BLaER1 (cell line): ENCODE data around the gene FBXW11.
"Not testable (repeated sequence)": the region's sequence is repeated elsewhere in the genome, so short reads cannot be mapped to it uniquely, and the experiment has no call there.

Experiments
- H3K27ac ChIP-seq: shearing (Covaris generic); formaldehyde crosslinking; 2 replicates; pipeline ENCODE4 v1.8.1; 2022
- H3K27me3 ChIP-seq: shearing (Covaris generic); formaldehyde crosslinking; 2 replicates; pipeline ENCODE4 v1.8.1; 2022
- H3K36me3 ChIP-seq: shearing (Covaris generic); formaldehyde crosslinking; 2 replicates; pipeline ENCODE4 v1.8.1; 2022
- H3K4me1 ChIP-seq: shearing (Covaris generic); formaldehyde crosslinking; 2 replicates; pipeline ENCODE4 v1.8.1; 2022
- H3K4me2 ChIP-seq: shearing (Covaris generic); formaldehyde crosslinking; 2 replicates; pipeline ENCODE4 v1.8.1; 2022
- H3K4me3 ChIP-seq: shearing (Covaris generic); formaldehyde crosslinking; 2 replicates; pipeline ENCODE4 v1.8.1; 2022
- H3K9ac ChIP-seq: shearing (Covaris generic); formaldehyde crosslinking; 2 replicates; pipeline ENCODE4 v1.8.1; 2022
- H3K9me3 ChIP-seq: shearing (Covaris generic); formaldehyde crosslinking; 2 replicates; pipeline ENCODE4 v1.8.1; 2022
- H4K20me1 ChIP-seq: shearing (Covaris generic); formaldehyde crosslinking; 2 replicates; pipeline ENCODE4 v1.8.1; 2022
- Cebpa-rat ChIP-seq: shearing (Covaris generic); IDR thresholded peaks from 2 replicates; pipeline ENCODE4 v1.8.1; 2022

FBXW11 gene

DNA sequence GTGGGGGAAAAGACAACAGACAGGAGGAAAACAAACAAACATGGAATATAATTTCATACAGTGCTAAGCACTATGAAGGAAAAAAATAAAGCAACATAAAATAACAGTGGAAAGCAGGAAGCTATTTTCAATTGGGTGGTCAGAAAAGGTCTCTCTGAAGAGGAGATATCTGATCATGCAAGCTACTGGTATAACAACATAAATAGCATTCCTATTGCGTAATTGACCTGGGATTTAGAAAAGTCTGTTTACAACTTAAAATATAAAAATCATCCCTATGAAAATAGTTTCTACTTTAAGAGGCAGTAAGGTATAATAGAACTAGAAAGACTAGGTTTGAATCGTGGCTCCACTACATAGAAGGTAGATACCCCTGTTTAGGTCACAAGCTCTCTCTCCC is 61.4 kb downstream of the FBXW11 start:
- Histone ChIP-seq H3K9me3 (no peaks in the 10 kb centered on the region), H4K20me1 (peaks cover 91% of the 10 kb centered on the region), H3K27me3 (no peaks in the 10 kb centered on the region), H3K9ac (no peak overlapping the region), H3K4me3 (no peak overlapping the region), H3K4me2 (no peak overlapping the region), H3K36me3 (0 out of 2 replicates have a peak, but pooled peaks cover 2% of the 10 kb centered on the region), H3K4me1 (peaks cover 9% of the 10 kb centered on the region; the same call in 1 of the 2 replicates), H3K27ac (no peak overlapping the region)
- peak; percentile 51; the same call in 1 of the 2 replicates for TF ChIP-seq Cebpa-rat

DNA sequence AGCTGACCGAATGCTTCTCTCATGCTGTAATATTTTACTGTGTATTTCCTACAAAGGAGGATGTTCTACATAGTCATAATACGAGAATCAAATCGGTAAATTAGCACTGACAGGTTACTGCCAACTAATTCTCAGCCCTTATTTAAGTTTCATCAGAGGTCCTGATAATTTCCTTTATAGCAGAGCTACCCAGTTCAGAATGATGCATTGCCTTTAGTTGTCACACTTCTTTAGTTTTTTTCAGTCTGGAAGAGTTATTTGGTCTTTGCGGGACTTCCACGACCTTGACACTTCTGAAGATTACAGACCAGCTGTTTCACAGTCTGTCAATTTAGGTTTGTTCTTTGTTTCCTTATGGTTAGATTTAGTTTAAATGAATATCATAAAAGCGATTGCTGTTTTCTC is 64.3 kb downstream of the FBXW11 start:
- H3K9ac ChIP-seq, H3K4me1 ChIP-seq, H3K4me2 ChIP-seq, H3K27ac ChIP-seq, H3K9me3 ChIP-seq, H3K4me3 ChIP-seq, H3K36me3 ChIP-seq, H3K27me3 ChIP-seq: not testable (repeated sequence)
- H4K20me1 ChIP-seq: peaks cover 91% of the 10 kb centered on the region

DNA sequence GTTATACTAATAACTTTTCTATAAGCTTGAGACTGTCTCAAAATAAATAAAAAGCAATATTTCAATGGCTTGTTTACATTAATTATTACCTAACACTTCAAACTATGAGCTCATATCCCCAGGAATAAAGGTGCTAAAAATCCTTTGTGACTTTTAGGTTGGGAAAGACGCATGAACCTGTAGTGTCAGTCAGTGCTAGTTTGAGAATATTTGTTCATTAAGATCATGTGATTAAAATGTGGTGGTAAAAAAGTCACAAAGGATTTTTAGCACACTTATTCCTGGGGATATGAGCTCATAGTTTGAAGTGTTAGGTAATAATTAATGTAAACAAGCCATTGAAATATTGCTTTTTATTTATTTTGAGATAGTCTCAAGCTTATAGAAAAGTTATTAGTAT is 64.8 kb downstream of the FBXW11 start:
- H3K4me3 ChIP-seq, H3K9ac ChIP-seq, H3K9me3 ChIP-seq, H3K36me3 ChIP-seq, H3K27me3 ChIP-seq, H3K27ac ChIP-seq, H3K4me2 ChIP-seq, H3K4me1 ChIP-seq: not testable (repeated sequence)
- H4K20me1 ChIP-seq: peaks cover 91% of the 10 kb centered on the region

DNA sequence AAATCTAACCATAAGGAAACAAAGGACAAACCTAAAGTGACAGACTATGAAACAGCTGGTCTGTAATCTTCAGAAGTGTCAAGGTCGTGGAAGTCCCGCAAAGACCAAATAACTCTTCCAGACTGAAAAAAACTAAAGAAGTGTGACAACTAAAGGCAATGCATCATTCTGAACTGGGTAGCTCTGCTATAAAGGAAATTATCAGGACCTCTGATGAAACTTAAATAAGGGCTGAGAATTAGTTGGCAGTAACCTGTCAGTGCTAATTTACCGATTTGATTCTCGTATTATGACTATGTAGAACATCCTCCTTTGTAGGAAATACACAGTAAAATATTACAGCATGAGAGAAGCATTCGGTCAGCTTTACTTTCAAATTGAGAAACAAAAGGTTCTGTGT is 65.2 kb downstream of the FBXW11 start:
- H3K4me2 ChIP-seq, H3K27me3 ChIP-seq, H3K9ac ChIP-seq, H3K4me3 ChIP-seq, H3K36me3 ChIP-seq, H3K27ac ChIP-seq, H3K9me3 ChIP-seq, H3K4me1 ChIP-seq: not testable (repeated sequence)
- H4K20me1 ChIP-seq: peaks cover 91% of the 10 kb centered on the region

DNA sequence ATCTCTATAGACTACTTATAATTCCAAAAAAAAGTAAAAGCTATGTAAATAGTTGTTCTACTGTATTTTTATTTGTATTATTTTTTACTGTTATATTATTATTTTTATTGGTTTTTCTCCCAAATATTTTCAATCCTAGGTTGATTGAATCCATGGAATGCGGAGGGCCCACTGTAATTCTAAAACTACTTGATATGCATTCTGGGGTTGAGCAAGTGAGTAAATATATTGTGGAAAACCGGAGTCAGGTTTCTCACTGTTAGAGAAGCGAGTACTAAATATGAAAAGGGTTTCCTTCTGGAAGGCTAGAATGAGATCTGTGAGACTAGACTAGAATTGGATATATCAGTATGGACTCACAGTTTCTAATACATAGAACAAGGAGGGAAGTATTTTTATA is 66.5 kb downstream of the FBXW11 start:
- no peak overlapping the region for H3K4me2 ChIP-seq
- H3K9ac ChIP-seq: no peak overlapping the region
- peaks cover 14% of the 10 kb centered on the region for H3K9me3 ChIP-seq
- peaks cover 7% of the 10 kb centered on the region for H3K36me3 ChIP-seq
- no peak overlapping the region for H3K27ac ChIP-seq
- H3K4me1 ChIP-seq: peaks cover 9% of the 10 kb centered on the region; the same call in 1 of the 2 replicates
- H4K20me1 ChIP-seq: peaks cover 84% of the 10 kb centered on the region
- no peak overlapping the region for H3K4me3 ChIP-seq
- no peaks in the 10 kb centered on the region for H3K27me3 ChIP-seq
- TF ChIP-seq Cebpa-rat: no peak

DNA sequence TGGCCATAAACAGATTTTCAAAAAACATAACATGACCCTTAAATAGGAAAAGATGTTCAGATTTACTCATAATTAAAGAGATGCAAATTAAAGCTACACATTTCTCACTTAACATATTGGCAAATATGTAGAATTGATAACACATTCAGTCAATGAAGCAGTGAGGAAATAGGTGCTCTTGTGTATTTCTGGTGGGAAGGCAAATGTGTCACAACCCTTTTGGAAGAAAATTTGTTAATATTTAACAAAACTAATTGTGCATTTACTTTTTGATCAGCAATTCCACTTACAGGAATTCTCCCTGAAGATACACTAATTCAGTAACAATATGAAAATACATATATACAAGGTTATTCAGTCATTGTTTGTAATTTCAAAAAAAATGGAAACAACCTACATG is 68.1 kb downstream of the FBXW11 start:
- Histone ChIP-seq H3K4me1 (peaks cover 9% of the 10 kb centered on the region; the same call in 1 of the 2 replicates), H3K4me2 (no peak overlapping the region), H3K27ac (no peak overlapping the region), H3K27me3 (no peaks in the 10 kb centered on the region), H3K4me3 (no peak overlapping the region), H3K36me3 (peaks cover 23% of the 10 kb centered on the region), H4K20me1 (peaks cover 75% of the 10 kb centered on the region), H3K9me3 (peaks cover 30% of the 10 kb centered on the region), H3K9ac (no peak overlapping the region)
- no peak for TF ChIP-seq Cebpa-rat

DNA sequence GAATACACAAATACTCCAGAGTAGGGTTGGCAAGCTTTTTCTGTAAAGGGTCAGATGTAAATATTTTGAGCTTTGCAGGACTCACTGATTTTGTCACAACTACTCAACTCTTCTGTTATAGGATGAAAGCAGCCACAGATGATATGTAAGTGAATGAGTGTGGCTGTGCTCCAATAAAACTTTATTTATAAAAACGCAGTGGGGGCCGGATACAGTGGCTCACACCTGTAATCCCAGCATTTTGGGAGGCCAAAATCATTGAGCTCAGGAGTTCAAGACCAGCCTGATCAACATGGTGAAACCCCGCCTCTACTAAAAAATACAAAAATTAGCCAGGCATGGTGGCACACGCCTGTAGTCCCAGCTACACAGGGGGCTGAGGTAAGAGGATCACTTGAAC is 69.1 kb downstream of the FBXW11 start:
- H3K9ac ChIP-seq: no peak overlapping the region
- H3K27me3 ChIP-seq: no peaks in the 10 kb centered on the region
- peaks cover 75% of the 10 kb centered on the region for H4K20me1 ChIP-seq
- TF ChIP-seq Cebpa-rat: no peak
- H3K4me1 ChIP-seq: peaks cover 9% of the 10 kb centered on the region; the same call in 1 of the 2 replicates
- no peak overlapping the region for H3K4me3 ChIP-seq
- peaks cover 40% of the 10 kb centered on the region for H3K9me3 ChIP-seq
- no peak overlapping the region for H3K4me2 ChIP-seq
- H3K36me3 ChIP-seq: peaks cover 33% of the 10 kb centered on the region
- H3K27ac ChIP-seq: no peak overlapping the region

DNA sequence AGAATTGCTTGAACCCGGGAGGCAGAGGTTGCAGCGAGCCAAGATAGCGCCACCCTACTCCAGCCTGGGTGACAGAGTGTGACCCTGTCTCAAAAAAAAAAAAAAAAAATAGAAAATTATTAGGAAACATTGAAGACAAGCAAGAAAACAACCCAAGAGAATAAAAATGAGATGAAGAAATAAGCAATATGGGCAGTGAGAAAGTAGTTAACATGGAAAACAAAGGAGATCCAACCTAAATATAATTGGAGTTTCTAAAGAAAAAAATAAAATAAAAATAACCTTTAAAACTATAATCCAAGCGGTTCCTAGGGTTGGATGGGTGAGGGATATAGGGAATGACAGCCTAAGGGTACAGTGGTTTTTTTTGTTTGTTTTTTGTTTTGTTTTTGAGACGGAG is 71.9 kb downstream of the FBXW11 start:
- Histone ChIP-seq H3K4me1 (no peaks in the 10 kb centered on the region), H3K9ac (no peak overlapping the region), H3K4me3 (no peak overlapping the region), H4K20me1 (peaks cover 77% of the 10 kb centered on the region), H3K9me3 (peaks cover 42% of the 10 kb centered on the region), H3K4me2 (no peak overlapping the region), H3K27ac (no peak overlapping the region), H3K27me3 (no peaks in the 10 kb centered on the region), H3K36me3 (peaks cover 39% of the 10 kb centered on the region)
- TF ChIP-seq Cebpa-rat: no peak

DNA sequence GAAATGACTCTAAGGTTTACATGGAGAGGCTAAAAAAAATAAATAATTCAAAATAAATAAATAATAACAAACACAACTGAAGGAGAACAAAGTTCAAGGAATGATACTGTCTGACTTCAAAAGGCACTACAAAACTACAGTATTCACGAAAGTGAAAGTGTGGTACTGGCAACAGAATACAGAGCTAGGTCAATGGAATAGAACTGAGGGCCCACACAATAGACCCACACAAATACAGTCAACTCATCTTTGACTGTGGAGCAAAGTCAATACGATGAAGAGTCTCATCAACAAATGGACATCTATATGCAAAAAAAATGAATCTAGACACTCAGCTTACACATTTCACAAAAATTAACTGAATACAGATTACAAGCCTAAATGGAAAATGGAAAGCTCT is 75.3 kb downstream of the FBXW11 start:
- no peak overlapping the region for H3K9ac ChIP-seq
- H3K9me3 ChIP-seq: peaks cover 45% of the 10 kb centered on the region
- H3K27ac ChIP-seq: no peak overlapping the region
- no peak overlapping the region for H3K4me2 ChIP-seq
- peaks cover 66% of the 10 kb centered on the region for H4K20me1 ChIP-seq
- no peaks in the 10 kb centered on the region for H3K4me1 ChIP-seq
- H3K36me3 ChIP-seq: peaks cover 42% of the 10 kb centered on the region
- no peaks in the 10 kb centered on the region for H3K27me3 ChIP-seq
- TF ChIP-seq Cebpa-rat: no peak
- H3K4me3 ChIP-seq: no peak overlapping the region

DNA sequence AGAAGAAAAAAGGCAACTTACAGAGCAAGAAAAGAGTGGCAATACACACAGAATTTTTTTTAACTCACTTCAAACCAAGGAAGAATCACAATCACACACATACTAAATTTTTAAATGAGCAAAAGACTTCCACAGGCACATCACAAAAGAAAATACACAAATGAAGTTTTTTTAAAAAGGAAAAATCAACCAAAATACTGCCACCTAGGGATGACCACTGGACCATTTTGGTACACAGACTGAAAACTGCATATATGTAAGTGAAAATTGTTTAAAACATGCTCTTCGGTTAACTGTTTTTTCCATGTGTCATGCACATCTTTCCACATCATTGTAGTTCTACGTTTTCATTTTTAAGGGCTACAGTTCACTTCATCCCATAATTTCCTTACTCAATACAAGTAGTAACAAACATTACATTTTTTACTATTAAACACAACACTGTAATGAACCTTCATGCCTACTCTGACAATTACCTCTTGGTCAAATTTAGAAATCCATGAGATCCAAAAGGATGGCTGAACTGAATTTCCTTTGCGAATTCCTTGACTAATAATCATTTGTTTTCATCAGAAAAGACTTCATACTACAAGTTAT is 79.0 kb downstream of the FBXW11 start:
- TF ChIP-seq Cebpa-rat: no peak
- no peaks in the 10 kb centered on the region for H3K4me1 ChIP-seq
- no peaks in the 10 kb centered on the region for H3K27me3 ChIP-seq
- H4K20me1 ChIP-seq: peaks cover 53% of the 10 kb centered on the region
- H3K36me3 ChIP-seq: peaks cover 30% of the 10 kb centered on the region
- H3K27ac ChIP-seq: no peak overlapping the region
- no peak overlapping the region for H3K4me3 ChIP-seq
- H3K9me3 ChIP-seq: peaks cover 34% of the 10 kb centered on the region
- H3K9ac ChIP-seq: no peak overlapping the region
- H3K4me2 ChIP-seq: no peak overlapping the region

DNA sequence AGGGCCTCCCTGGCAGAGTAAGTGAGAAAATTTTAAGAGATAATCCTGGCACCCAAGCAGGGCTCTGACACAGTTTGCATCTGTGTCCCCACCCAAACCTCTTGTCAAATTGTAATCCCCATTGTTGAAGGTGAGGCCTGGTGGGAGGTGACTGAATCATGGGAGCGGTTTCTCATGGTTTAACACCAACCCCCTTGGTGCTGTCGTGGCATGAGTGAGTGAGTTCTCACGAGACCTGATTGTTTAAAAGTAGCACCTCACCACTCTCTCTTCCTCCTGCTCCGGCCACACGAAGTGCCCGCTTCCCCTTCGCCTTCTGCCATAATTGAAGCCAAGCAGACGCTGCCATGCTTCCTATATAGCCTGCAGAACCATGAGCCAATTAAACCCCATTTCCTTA is 80.1 kb downstream of the FBXW11 start:
- Histone ChIP-seq H3K9me3 (peaks cover 31% of the 10 kb centered on the region), H3K4me2 (no peak overlapping the region), H4K20me1 (peaks cover 56% of the 10 kb centered on the region), H3K36me3 (peaks cover 23% of the 10 kb centered on the region), H3K4me1 (no peaks in the 10 kb centered on the region), H3K4me3 (no peak overlapping the region), H3K9ac (no peak overlapping the region), H3K27ac (no peak overlapping the region), H3K27me3 (no peaks in the 10 kb centered on the region)
- TF ChIP-seq Cebpa-rat: no peak
